Glutamatergic neuron (in vitro differentiated cells): ENCODE data around the gene EPHB2. TPM values are rescaled to one million over a fixed set of nuclear protein-coding genes. Genes with fewer than 3 reads are reported as not detected.

ENCODE experiments used
- DNase-seq: peaks from one replicate; pipeline ENCODE4 v3.0.0; 2022
- H3K27ac Mint-ChIP-seq: one replicate; pipeline ENCODE4 v1.8.0; 2020; ENCODE audit warnings: mild to moderate bottlenecking, mixed read lengths, inconsistent platforms; ENCODE audit not compliant: unreplicated experiment
- H3K27me3 Mint-ChIP-seq: one replicate; pipeline ENCODE4 v1.8.0; 2020; ENCODE audit warnings: mild to moderate bottlenecking, moderate library complexity, mixed read lengths, inconsistent platforms; ENCODE audit not compliant: unreplicated experiment
- H3K36me3 Mint-ChIP-seq: one replicate; pipeline ENCODE4 v1.8.0; 2020; ENCODE audit warnings: mild to moderate bottlenecking, mixed read lengths, inconsistent platforms; ENCODE audit not compliant: unreplicated experiment
- H3K4me1 Mint-ChIP-seq: one replicate; pipeline ENCODE4 v1.8.0; 2020; ENCODE audit warnings: mild to moderate bottlenecking, low read depth, mixed read lengths, inconsistent platforms; ENCODE audit not compliant: unreplicated experiment
- H3K4me3 Mint-ChIP-seq: one replicate; pipeline ENCODE4 v1.8.0; 2020; ENCODE audit warnings: mild to moderate bottlenecking, mixed read lengths, inconsistent platforms; ENCODE audit not compliant: unreplicated experiment
- H3K9me3 Mint-ChIP-seq: one replicate; pipeline ENCODE4 v1.8.0; 2020; ENCODE audit warnings: mild to moderate bottlenecking, moderate library complexity, mixed read lengths, inconsistent platforms; ENCODE audit not compliant: unreplicated experiment
- CTCF ChIP-seq: fragments of 200-600 bp; sonication (generic); IDR thresholded peaks from one replicate; pipeline ENCODE4 v1.5.0; 2021; ENCODE audit not compliant: partially characterized antibody, unreplicated experiment
- total RNA-seq: library from RNA; stranded (reverse); fragmentation: NEBNext Ultra II Directional; extraction: Animal tissue kit (Norgen Biotek cat#: 25700); gene quantifications from one replicate; pipeline ENCODE4 v1.2.1, GENCODE V29; 2021; ENCODE audit not compliant: unreplicated experiment

Gene EPHB2
- total RNA-seq, 1 donor from 2014 or later, result 93.0 TPM

GRCh38 chr1:22818061-22818770 is 107.6 kb downstream of the EPHB2 start:
- H3K27ac Mint-ChIP-seq, result peak overlapping the region; percentile 93
- peaks cover 16% of the 10 kb centered on the region for H3K27me3 Mint-ChIP-seq
- H3K4me3 Mint-ChIP-seq, result peak overlapping the region; percentile 43

GRCh38 chr1:22819361-22819760 is 108.7 kb downstream of the EPHB2 start:
- H3K4me1 Mint-ChIP-seq, result peaks cover 26% of the 10 kb centered on the region
- TF ChIP-seq CTCF, result no peak
- H3K4me3 Mint-ChIP-seq, result peak overlapping the region; percentile 55
- no peaks in the 10 kb centered on the region for H3K36me3 Mint-ChIP-seq
- H3K9me3 Mint-ChIP-seq, result peaks cover 7% of the 10 kb centered on the region
- peaks cover 19% of the 10 kb centered on the region for H3K27me3 Mint-ChIP-seq
- H3K27ac Mint-ChIP-seq, result peak overlapping the region; percentile 93
- DNase-seq, result peak; percentile 73

More at GRCh38 chr1:22818061-22818770, 107.6 kb downstream of the EPHB2 start:
- peaks cover 21% of the 10 kb centered on the region for H3K4me1 Mint-ChIP-seq
- no peak for TF ChIP-seq CTCF
- DNase-seq, result no peak
- peaks cover 7% of the 10 kb centered on the region for H3K9me3 Mint-ChIP-seq
- no peaks in the 10 kb centered on the region for H3K36me3 Mint-ChIP-seq

- Mint-ChIP-seq H3K27me3 (peaks cover 22% of the 10 kb centered on the region), H3K4me1 (peaks cover 32% of the 10 kb centered on the region), H3K27ac (no peak overlapping the region), H3K9me3 (peaks cover 9% of the 10 kb centered on the region), H3K36me3 (no peaks in the 10 kb centered on the region), H3K4me3 (no peak overlapping the region)
- TF ChIP-seq CTCF, result no peak
- DNase-seq, result no peak
These were observed 110.4 kb downstream of the EPHB2 start for GRCh38 chr1:22821027-22821426.

- Mint-ChIP-seq H3K4me1 (peaks cover 42% of the 10 kb centered on the region), H3K27ac (no peak overlapping the region), H3K9me3 (peaks cover 9% of the 10 kb centered on the region), H3K27me3 (peaks cover 20% of the 10 kb centered on the region), H3K4me3 (no peak overlapping the region), H3K36me3 (no peaks in the 10 kb centered on the region)
- no peak for DNase-seq
- no peak for TF ChIP-seq CTCF
These were observed 111.7 kb downstream of the EPHB2 start for GRCh38 chr1:22822371-22822770.

GRCh38 chr1:22824466-22824865 is 113.8 kb downstream of the EPHB2 start:
- Mint-ChIP-seq H3K27ac (no peak overlapping the region), H3K27me3 (peaks cover 9% of the 10 kb centered on the region), H3K9me3 (peaks cover 3% of the 10 kb centered on the region), H3K36me3 (no peaks in the 10 kb centered on the region), H3K4me1 (peaks cover 38% of the 10 kb centered on the region), H3K4me3 (no peak overlapping the region)
- no peak for DNase-seq
- TF ChIP-seq CTCF, result no peak
